ENCODE results near the gene KRTAP6-2. TPM values are rescaled to one million over a fixed set of nuclear protein-coding genes. Genes with fewer than 3 reads are reported as not detected.

The KRTAP6-2 gene
- total and polyA plus RNA-seq, 2 donors (not counting 1 experiment from before 2014, with no cell fraction given), result not detected

DNA sequence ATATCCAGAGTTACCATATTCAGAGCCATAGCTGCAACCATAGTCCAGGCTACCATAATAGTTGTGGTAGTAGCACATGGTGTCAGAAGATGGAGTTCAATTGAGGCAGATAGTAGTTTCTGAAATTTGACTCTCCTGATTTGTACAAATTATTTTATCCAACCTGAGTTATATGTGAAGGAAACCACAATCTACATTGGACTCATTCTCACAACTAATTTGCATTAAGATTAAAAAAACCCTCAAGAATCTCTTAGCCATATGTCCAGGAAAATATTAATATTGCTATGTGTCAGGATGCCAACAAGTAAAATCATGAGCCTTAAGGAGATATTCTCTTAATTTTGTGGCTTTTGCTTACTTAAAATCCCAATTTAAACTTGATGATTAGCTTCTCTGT is 8.4 kb downstream of the KRTAP6-2 start, which contains the start of gene KRTAP22-2:
KRTAP22-2 (minus strand) TSS at position 101 of the 400 bp plus-strand sequence.
- Histone ChIP-seq H3K79me2 (ENCODE audit: control insufficient read depth, insufficient read depth, low read length) (no peaks in the 10 kb centered on the region), H3K4me3 (ENCODE audit: control extremely low read depth in 1 of 5, extremely low read depth in 1 of 5, insufficient read depth in 1 of 5, low read depth in 2 of 5, low read length in 4 of 5) (no peak within 1 kb of the TSS), H3K4me1 (ENCODE audit: control insufficient read depth in 2 of 2, insufficient read depth in 2 of 2, low read length in 2 of 2) (no peaks in the 10 kb centered on the region), H3K4me2 (replicated peaks; ENCODE audit: low read depth, low read length, poor library complexity, severe bottlenecking) (no peak within 1 kb of the TSS), H3K36me3 (replicated peaks in 1 of 2; ENCODE audit: control extremely low read depth in 1 of 2, control insufficient read depth in 1 of 2, extremely low read depth in 1 of 2, insufficient read depth in 2 of 2, low read length in 1 of 2) (no peaks in the 10 kb centered on the region), H3K9ac (ENCODE audit: low read length) (no peak within 1 kb of the TSS), H3K9me3 (ENCODE audit: control extremely low read depth in 1 of 3, control insufficient read depth in 2 of 3, insufficient read depth in 1 of 3, low read length in 2 of 3) (peaks cover 0 to 4% (median 3%) of the 10 kb centered on the region in 3 donors), H2AFZ (ENCODE audit: insufficient read depth, low read depth, low read length, poor library complexity, severe bottlenecking) (no peak within 1 kb of the TSS), H3K27me3 (replicated peaks in 1 of 4; ENCODE audit: control extremely low read depth in 1 of 4, control insufficient read depth in 3 of 4, insufficient read depth in 4 of 4, low read length in 3 of 4) (no peaks in the 10 kb centered on the region), H4K20me1 (ENCODE audit: control insufficient read depth, insufficient read depth, low read length, poor library complexity, severe bottlenecking) (no peaks in the 10 kb centered on the region), H3K27ac (ENCODE audit: low read length in 2 of 2) (no peak within 1 kb of the TSS)
- ChIA-PET CTCF (no interaction called here), POLR2A (no interaction called here)
- peaks cover 3% of the 10 kb centered on the region for H3K9me3 Mint-ChIP-seq (ENCODE audit: insufficient read depth)
- DNase-seq (no peak), ATAC-seq (ENCODE audit: low read depth) (no peak)
- H3K27me3 Mint-ChIP-seq, result no peaks in the 10 kb centered on the region
- no peaks in the 10 kb centered on the region for H3K4me1 Mint-ChIP-seq
- intact Hi-C loops (cut with micrococcal nuclease), result no loop called here
- H3K27ac Mint-ChIP-seq, result no peak within 1 kb of the TSS
- TF ChIP-seq, protein P1, sequence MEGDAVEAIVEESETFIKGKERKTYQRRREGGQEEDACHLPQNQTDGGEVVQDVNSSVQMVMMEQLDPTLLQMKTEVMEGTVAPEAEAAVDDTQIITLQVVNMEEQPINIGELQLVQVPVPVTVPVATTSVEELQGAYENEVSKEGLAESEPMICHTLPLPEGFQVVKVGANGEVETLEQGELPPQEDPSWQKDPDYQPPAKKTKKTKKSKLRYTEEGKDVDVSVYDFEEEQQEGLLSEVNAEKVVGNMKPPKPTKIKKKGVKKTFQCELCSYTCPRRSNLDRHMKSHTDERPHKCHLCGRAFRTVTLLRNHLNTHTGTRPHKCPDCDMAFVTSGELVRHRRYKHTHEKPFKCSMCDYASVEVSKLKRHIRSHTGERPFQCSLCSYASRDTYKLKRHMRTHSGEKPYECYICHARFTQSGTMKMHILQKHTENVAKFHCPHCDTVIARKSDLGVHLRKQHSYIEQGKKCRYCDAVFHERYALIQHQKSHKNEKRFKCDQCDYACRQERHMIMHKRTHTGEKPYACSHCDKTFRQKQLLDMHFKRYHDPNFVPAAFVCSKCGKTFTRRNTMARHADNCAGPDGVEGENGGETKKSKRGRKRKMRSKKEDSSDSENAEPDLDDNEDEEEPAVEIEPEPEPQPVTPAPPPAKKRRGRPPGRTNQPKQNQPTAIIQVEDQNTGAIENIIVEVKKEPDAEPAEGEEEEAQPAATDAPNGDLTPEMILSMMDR (IDR thresholded peaks at IDR 0.05), result no peak
- TF ChIP-seq EZH2 (IDR thresholded peaks at IDR 0.05; ENCODE audit: borderline replicate concordance, insufficient read depth, low read depth, low read length, poor library complexity, severe bottlenecking), result no peak
- H3K4me3 Mint-ChIP-seq, result no peak within 1 kb of the TSS

DNA sequence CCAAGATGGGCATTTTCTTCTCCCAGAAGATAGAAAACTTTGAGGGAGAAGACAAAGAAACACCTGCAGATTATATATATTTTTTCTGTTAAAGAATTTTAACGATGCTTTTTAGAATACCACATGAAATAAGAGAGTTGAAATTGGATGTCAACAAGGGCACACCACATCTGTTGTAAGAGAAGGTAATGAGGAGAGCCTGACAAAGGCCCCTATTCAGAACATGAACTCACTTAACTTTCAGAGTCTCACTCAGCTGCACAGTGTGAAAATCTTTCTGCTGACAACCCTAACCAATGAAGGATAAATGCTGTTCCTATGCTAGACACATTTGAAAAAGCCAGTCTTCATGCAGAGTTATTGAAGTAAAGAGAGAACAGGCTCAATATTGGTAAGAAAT is 15.8 kb downstream of the KRTAP6-2 start:
- H3K4me1 Mint-ChIP-seq, result no peaks in the 10 kb centered on the region
- DNase-seq, result no peak
- intact Hi-C loops (cut with micrococcal nuclease), result no loop called here

More for the DNA sequence above, 15.8 kb downstream of the KRTAP6-2 start:
- POLR2A ChIA-PET, result no interaction called here
- H3K4me3 Mint-ChIP-seq, result no peak overlapping the region
- CTCF ChIA-PET, result no interaction called here
- Histone ChIP-seq H3K4me2 (replicated peaks; ENCODE audit: low read depth, low read length, poor library complexity, severe bottlenecking) (no peak overlapping the region), H3K4me1 (ENCODE audit: control insufficient read depth in 2 of 2, insufficient read depth in 2 of 2, low read length in 2 of 2) (no peaks in the 10 kb centered on the region), H3K9ac (ENCODE audit: low read length) (no peak overlapping the region), H3K79me2 (ENCODE audit: control insufficient read depth, insufficient read depth, low read length) (no peaks in the 10 kb centered on the region), H3K27me3 (replicated peaks in 1 of 4; ENCODE audit: control extremely low read depth in 1 of 4, control insufficient read depth in 3 of 4, insufficient read depth in 4 of 4, low read length in 3 of 4) (no peaks in the 10 kb centered on the region), H2AFZ (ENCODE audit: insufficient read depth, low read depth, low read length, poor library complexity, severe bottlenecking) (no peak overlapping the region), H3K4me3 (ENCODE audit: control extremely low read depth in 1 of 5, extremely low read depth in 1 of 5, insufficient read depth in 1 of 5, low read depth in 2 of 5, low read length in 4 of 5) (no peak overlapping the region), H3K36me3 (replicated peaks in 1 of 2; ENCODE audit: control extremely low read depth in 1 of 2, control insufficient read depth in 1 of 2, extremely low read depth in 1 of 2, insufficient read depth in 2 of 2, low read length in 1 of 2) (no peaks in the 10 kb centered on the region), H4K20me1 (ENCODE audit: control insufficient read depth, insufficient read depth, low read length, poor library complexity, severe bottlenecking) (no peaks in the 10 kb centered on the region), H3K27ac (ENCODE audit: low read length in 2 of 2) (no peak overlapping the region), H3K9me3 (ENCODE audit: control extremely low read depth in 1 of 3, control insufficient read depth in 2 of 3, insufficient read depth in 1 of 3, low read length in 2 of 3) (no peaks in the 10 kb centered on the region)
- no peaks in the 10 kb centered on the region for H3K27me3 Mint-ChIP-seq
- H3K9me3 Mint-ChIP-seq (ENCODE audit: insufficient read depth), result peaks cover 3% of the 10 kb centered on the region
- no peak for ATAC-seq (ENCODE audit: low read depth)
- no CpG with 5 or more reads among the region's 1 CpG for WGBS (ENCODE audit: insufficient coverage)
- H3K27ac Mint-ChIP-seq, result no peak overlapping the region
- no peak for TF ChIP-seq EZH2 (IDR thresholded peaks at IDR 0.05; ENCODE audit: borderline replicate concordance, insufficient read depth, low read depth, low read length, poor library complexity, severe bottlenecking)
- TF ChIP-seq, protein P1 (IDR thresholded peaks at IDR 0.05), result no peak
